SK-N-SH (cell line): ENCODE results near the gene ASIC2. TPM values are rescaled to one million over a fixed set of nuclear protein-coding genes. Genes with fewer than 3 reads are reported as not detected.

Source experiments
- CTCF ChIA-PET: fragments of 300-600, 350-600 bp; formaldehyde crosslinking; extraction: SDS; loops from one replicate; lab custom pipeline; 2021; lab: Yijun Ruan, JAX
- POLR2A ChIA-PET: fragments of 350-600 bp; sonication (Branson Sonifier 250); formaldehyde crosslinking; extraction: SDS; loops from one replicate; lab custom pipeline; 2020; ENCODE audit warnings: antibody characterized with exemption, inconsistent platforms; lab: Yijun Ruan, JAX
- DNase-seq: peaks from one replicate; pipeline ENCODE4 v3.0.0; 2012
- H2AFZ ChIP-seq: fragments of 200-600 bp; sonication (generic); 2 replicates; pipeline ENCODE4 v1.8.1; 2016; ENCODE audit warnings: antibody characterized with exemption, mild to moderate bottlenecking, low read depth
- H3F3A ChIP-seq: fragments of 200-600 bp; sonication (generic); replicated peaks from 2 replicates; pipeline ENCODE3; 2016; ENCODE audit warnings: antibody characterized with exemption, mild to moderate bottlenecking; ENCODE audit not compliant: insufficient read depth
- H3K27ac ChIP-seq, 2 experiments: fragments of 200-500 bp in 1 of 2; fragments of 200-600 bp in 1 of 2; sonication (Bioruptor generic) in 1 of 2; sonication (generic), shearing (Covaris generic) in 1 of 2; 2 replicates each; pipeline versions ENCODE4 v1.5.1 to v1.6.1; 2014 to 2016; ENCODE audit warnings: low read depth in 2 of 2, inconsistent platforms in 1 of 2, low read length in 1 of 2, mild to moderate bottlenecking in 1 of 2, mixed read lengths in 1 of 2
- H3K27me3 ChIP-seq: fragments of 200-600 bp; sonication (generic), shearing (Covaris generic); 2 replicates; pipeline ENCODE4 v1.6.1; 2016; ENCODE audit warnings: mixed run types; ENCODE audit not compliant: insufficient read depth
- H3K36me3 ChIP-seq, 2 experiments: fragments of 200-500 bp in 1 of 2; fragments of 200-600 bp in 1 of 2; sonication (Bioruptor generic) in 1 of 2; sonication (generic) in 1 of 2; replicated peaks in 1 of 2; 2 replicates each; pipeline versions ENCODE3 to v1.5.1; 2014 to 2016; ENCODE audit warnings: low read length in 1 of 2, mild to moderate bottlenecking in 1 of 2; ENCODE audit not compliant: insufficient read depth in 2 of 2, control insufficient read depth in 1 of 2
- H3K4me1 ChIP-seq, 2 experiments: fragments of 200-500 bp in 1 of 2; fragments of 200-600 bp in 1 of 2; sonication (Bioruptor generic) in 1 of 2; sonication (generic), shearing (Covaris generic) in 1 of 2; 2 replicates each; pipeline versions ENCODE4 v1.5.1 to v1.6.1; 2014 to 2016; ENCODE audit warnings: low read depth in 1 of 2, low read length in 1 of 2, mixed run types in 1 of 2; ENCODE audit not compliant: insufficient read depth in 2 of 2, control insufficient read depth in 1 of 2
- H3K4me2 ChIP-seq: fragments of 200-600 bp; sonication (generic), shearing (Covaris generic); 2 replicates; pipeline ENCODE4 v1.6.1; 2017; ENCODE audit warnings: mixed run types
- H3K4me3 ChIP-seq, 2 experiments: fragments of 200-500 bp in 1 of 2; fragments of 200-600 bp in 1 of 2; sonication (Bioruptor generic) in 1 of 2; sonication (generic), shearing (Covaris generic) in 1 of 2; 2 replicates each; pipeline versions ENCODE4 v1.5.1 to v1.8.1; 2014 to 2016; ENCODE audit warnings: low read depth in 2 of 2, inconsistent platforms in 1 of 2, low read length in 1 of 2, mild to moderate bottlenecking in 1 of 2, mixed read lengths in 1 of 2, moderate library complexity in 1 of 2
- H3K79me2 ChIP-seq: fragments of 200-600 bp; sonication (generic); 2 replicates; pipeline ENCODE4 v1.8.1; 2017; ENCODE audit warnings: mild to moderate bottlenecking; ENCODE audit not compliant: insufficient read depth
- H3K9ac ChIP-seq: fragments of 200-600 bp; sonication (generic); 2 replicates; pipeline ENCODE4 v1.6.1; 2017; ENCODE audit warnings: mixed run types
- H3K9me2 ChIP-seq: fragments of 200-600 bp; sonication (generic); 2 replicates; pipeline ENCODE4 v1.6.1; 2017; ENCODE audit warnings: mixed run types
- H3K9me3 ChIP-seq: fragments of 200-600 bp; sonication (generic); 2 replicates; pipeline ENCODE4 v1.6.1; 2017; ENCODE audit warnings: mixed run types, mild to moderate bottlenecking, moderate library complexity
- H4K20me1 ChIP-seq: fragments of 200-600 bp; sonication (generic); 2 replicates; pipeline ENCODE4 v1.6.1; 2017; ENCODE audit warnings: mild to moderate bottlenecking, mixed run types; ENCODE audit not compliant: insufficient read depth
- CHD2 ChIP-seq: fragments of 150-350 bp; IDR thresholded peaks from 2 replicates; pipeline ENCODE4 v1.6.1; 2018; ENCODE audit warnings: low read length; ENCODE audit not compliant: partially characterized antibody
- EP300 ChIP-seq, 2 experiments: IDR thresholded peaks; 2 replicates each; pipeline versions ENCODE4 v1.4.0 to v1.6.1; 2012; ENCODE audit warnings: borderline replicate concordance in 1 of 2, low read depth in 1 of 2, low read length in 1 of 2
- EZH2phosphoT487 ChIP-seq: fragments of 200-600 bp; sonication (generic); IDR thresholded peaks from 2 replicates; pipeline ENCODE4 v1.6.1; 2017; ENCODE audit warnings: low read depth, mixed run types, mild to moderate bottlenecking, antibody characterized with exemption, moderate library complexity, borderline replicate concordance
- FOXJ3 ChIP-seq: sonication (generic); formaldehyde crosslinking; IDR thresholded peaks from 2 replicates; pipeline ENCODE4 v1.5.1; 2020; ENCODE audit warnings: mild to moderate bottlenecking, missing genetic modification reagents
- FOXM1 ChIP-seq: IDR thresholded peaks from 2 replicates; pipeline ENCODE4 v1.4.0; 2012; ENCODE audit warnings: low read depth, mild to moderate bottlenecking
- GATA2 ChIP-seq: sonication (generic); formaldehyde crosslinking; IDR thresholded peaks from 2 replicates; pipeline ENCODE4 v1.5.0; 2020; ENCODE audit warnings: mild to moderate bottlenecking, missing genetic modification reagents
- MAX ChIP-seq: IDR thresholded peaks from 2 replicates; pipeline ENCODE4 v1.4.0; 2012; ENCODE audit warnings: low read depth
- NFIC ChIP-seq: IDR thresholded peaks from 2 replicates; pipeline ENCODE4 v1.4.0; 2012; ENCODE audit warnings: borderline replicate concordance
- POLR2AphosphoS5 ChIP-seq: IDR thresholded peaks from 2 replicates; pipeline ENCODE4 v1.6.1; 2012; ENCODE audit warnings: low read depth, low read length
- RAD21 ChIP-seq: IDR thresholded peaks from 2 replicates; pipeline ENCODE4 v1.6.1; 2012; ENCODE audit warnings: mild to moderate bottlenecking, low read length
- RCOR1 ChIP-seq: fragments of 150-350 bp; IDR thresholded peaks from 2 replicates; pipeline ENCODE4 v1.6.1; 2017; ENCODE audit warnings: antibody characterized with exemption, low read length
- SIN3A ChIP-seq: IDR thresholded peaks from 2 replicates; pipeline ENCODE4 v1.6.1; 2012; ENCODE audit warnings: low read depth, mild to moderate bottlenecking, low read length, moderate library complexity, borderline replicate concordance
- SMC3 ChIP-seq: IDR thresholded peaks from 2 replicates; pipeline ENCODE4 v1.6.1; 2012; ENCODE audit warnings: low read depth, low read length, improper control_type of control experiment
- TAF1 ChIP-seq: IDR thresholded peaks from 2 replicates; pipeline ENCODE4 v1.6.1; 2012; ENCODE audit warnings: low read depth, mild to moderate bottlenecking, low read length, moderate library complexity, borderline replicate concordance
- TCF12 ChIP-seq: IDR thresholded peaks from 2 replicates; pipeline ENCODE4 v1.4.0; 2012
- USF1 ChIP-seq: IDR thresholded peaks from 2 replicates; pipeline ENCODE4 v1.4.0; 2012; ENCODE audit warnings: low read depth, borderline replicate concordance
- ZBTB33 ChIP-seq: IDR thresholded peaks from 2 replicates; pipeline ENCODE4 v1.4.0; 2012; ENCODE audit warnings: low read depth, borderline replicate concordance
- WGBS: methylation state at CpG from one replicate; pipeline ENCODE4 v1.1.6; 2017; ENCODE audit warnings: low lambda C conversion rate; 5-methylcytosine and 5-hydroxymethylcytosine counted together
- polyA plus RNA-seq, 3 experiments: library from polyadenylated mRNA; depleted of rRNA; stranded (reverse); fragments of >200 nt; gene quantifications; 2 replicates each; pipeline ENCODE4 v1.2.3, GENCODE V29; 2012

Gene ASIC2
- polyA plus RNA-seq, 1 of the 3 experiments (the other 2 are of a cell fraction), result 0.08 TPM

- TF ChIP-seq TAF1 (no peak), FOXM1 (no peak), RCOR1 (no peak)
Measured at GRCh38 chr17:33205552-33205951, 87.5 kb downstream of the ASIC2 start (continued).

GRCh38 chr17:33204701-33205100, 88.4 kb downstream of the ASIC2 start:
- Histone ChIP-seq H3K4me3 (no peak overlapping the region), H3F3A (no peaks in the 10 kb centered on the region), H3K9ac (no peak overlapping the region), H3K4me2 (no peak overlapping the region), H3K27me3 (peaks cover 6% of the 10 kb centered on the region; the same call in 1 of the 2 replicates), H3K27ac (no peak overlapping the region), H4K20me1 (no peaks in the 10 kb centered on the region), H2AFZ (no peak overlapping the region), H3K9me2 (no peaks in the 10 kb centered on the region), H3K36me3 (no peaks in the 10 kb centered on the region), H3K4me1 (peaks cover 0 to under 1% of the 10 kb centered on the region in 2 experiments; a peak in 1 of 4 replicates), H3K9me3 (no peaks in the 10 kb centered on the region), H3K79me2 (no peaks in the 10 kb centered on the region)
- POLR2A ChIA-PET, result no interaction called here
- CTCF ChIA-PET, result no interaction called here
- TF ChIP-seq TAF1 (no peak), ZBTB33 (no peak)
- 71% methylated on average over 2 of the region's 2 CpGs for WGBS
- no peak for DNase-seq

GRCh38 chr17:33204156-33204555, 88.9 kb downstream of the ASIC2 start:
- Histone ChIP-seq H3K27ac (no peak overlapping the region), H3K4me2 (no peak overlapping the region), H2AFZ (no peak overlapping the region), H4K20me1 (no peaks in the 10 kb centered on the region), H3K9me3 (no peaks in the 10 kb centered on the region), H3K9me2 (no peaks in the 10 kb centered on the region), H3K9ac (no peak overlapping the region)
- POLR2A ChIA-PET, result no interaction called here
- DNase-seq, result no peak
- TF ChIP-seq RAD21, result no peak
- no peak for TF ChIP-seq EZH2phosphoT487
- TF ChIP-seq TAF1, result no peak
- no peak for TF ChIP-seq CHD2
- no peak for TF ChIP-seq POLR2AphosphoS5
- TF ChIP-seq SIN3A, result no peak
- TF ChIP-seq EP300 (IDR thresholded peaks at IDR 0.05; ENCODE audit: borderline replicate concordance in 1 of 2, low read depth in 1 of 2, low read length in 1 of 2), result no peak
- no peak for TF ChIP-seq FOXJ3 (CRISPR knock-in tag)
- TF ChIP-seq NFIC, result no peak
- no peak for TF ChIP-seq FOXM1
- no peak for TF ChIP-seq USF1
- TF ChIP-seq TCF12, result no peak
- TF ChIP-seq SMC3, result no peak
- TF ChIP-seq RCOR1, result no peak
- no peak for TF ChIP-seq GATA2
- no peak for TF ChIP-seq MAX
- TF ChIP-seq, all 33 proteins: peak for 0
- H3K27me3 ChIP-seq, result peaks cover 6% of the 10 kb centered on the region; the same call in 1 of the 2 replicates
- H3F3A ChIP-seq, result no peaks in the 10 kb centered on the region
- no peaks in the 10 kb centered on the region for H3K79me2 ChIP-seq
- H3K4me3 ChIP-seq, result no peak overlapping the region
- no peaks in the 10 kb centered on the region for H3K4me1 ChIP-seq
- CTCF ChIA-PET, result no interaction called here
- no peaks in the 10 kb centered on the region for H3K36me3 ChIP-seq
- WGBS, result 28% methylated on average over 2 of the region's 3 CpGs
